PC-3 (cell line): ENCODE data around the gene MCRIP2. TPM values are rescaled to one million over a fixed set of nuclear protein-coding genes. Genes with fewer than 3 reads are reported as not detected.

Experiments
- ATAC-seq: fragments of 200-7000 bp; cut with Tn5 transposase; 2 replicates; pipeline ENCODE4 v1.9.1; 2020; ENCODE audit warnings: mild to moderate bottlenecking, moderate library complexity
- BruUV-seq: library from RNA; stranded (reverse); fragments of 400-500 nt; replicated peaks from 2 replicates; lab custom pipeline; 2021; lab: Mats Ljungman, UMichigan
- CTCF ChIA-PET: fragments of 300-600 bp; sonication (Branson Sonifier 250); formaldehyde crosslinking; loops from one replicate; lab custom pipeline; 2022; ENCODE audit warnings: antibody characterized with exemption; lab: Charles Lee
- POLR2A ChIA-PET: fragments of 300-600 bp; sonication (Branson Sonifier 250); formaldehyde crosslinking; loops from one replicate; lab custom pipeline; 2022; ENCODE audit warnings: antibody characterized with exemption; ENCODE audit not compliant: unreplicated experiment; lab: Charles Lee
- DNase-seq: peaks from one replicate; pipeline ENCODE4 v3.0.0-alpha.2; 2015
- H2AFZ ChIP-seq: fragments of 300-600 bp; sonication (generic); 2 replicates; pipeline ENCODE4 v1.6.0; 2016; ENCODE audit warnings: antibody characterized with exemption, low read length
- H3F3A ChIP-seq: fragments of 300-600 bp; sonication (generic); one replicate; pipeline ENCODE4 v1.6.0; 2017; ENCODE audit warnings: antibody characterized with exemption, low read length, control low read depth, mild to moderate bottlenecking; ENCODE audit not compliant: unreplicated experiment
- H3K27ac ChIP-seq: fragments of 300-600 bp; sonication (generic); 2 replicates; pipeline ENCODE4 v1.5.1; 2016; ENCODE audit warnings: mild to moderate bottlenecking, low read length
- H3K27me3 ChIP-seq: fragments of 300-600 bp; sonication (generic); 2 replicates; pipeline ENCODE4 v1.6.1; 2016; ENCODE audit warnings: low read length, mixed read lengths
- H3K36me3 ChIP-seq: fragments of 300-600 bp; sonication (generic); 2 replicates; pipeline ENCODE4 v1.6.1; 2016; ENCODE audit warnings: low read depth, mixed run types, low read length, mixed read lengths
- H3K4me1 ChIP-seq: fragments of 300-600 bp; sonication (generic); 2 replicates; pipeline ENCODE4 v1.5.1; 2016; ENCODE audit warnings: low read length; ENCODE audit not compliant: insufficient read depth
- H3K4me2 ChIP-seq: fragments of 300-600 bp; sonication (generic); 2 replicates; pipeline ENCODE4 v1.6.0; 2016; ENCODE audit warnings: low read length
- H3K4me3 ChIP-seq: fragments of 300-600 bp; sonication (generic); 2 replicates; pipeline ENCODE4 v1.5.1; 2016; ENCODE audit warnings: mild to moderate bottlenecking, low read length, mixed read lengths
- H3K79me2 ChIP-seq: fragments of 300-600 bp; sonication (generic); 2 replicates; pipeline ENCODE4 v1.6.1; 2017; ENCODE audit warnings: low read length, mixed read lengths
- H3K9ac ChIP-seq: fragments of 300-600 bp; sonication (generic); 2 replicates; pipeline ENCODE4 v1.6.0; 2016; ENCODE audit warnings: mild to moderate bottlenecking, low read length
- H3K9me2 ChIP-seq: fragments of 300-600 bp; sonication (generic); replicated peaks from 2 replicates; pipeline ENCODE4 v1.6.1; 2016; ENCODE audit warnings: mixed run types, low read length, mixed read lengths
- H3K9me3 ChIP-seq: fragments of 300-600 bp; sonication (generic); 2 replicates; pipeline ENCODE4 v1.6.1; 2016; ENCODE audit warnings: low read length, mixed read lengths
- H4K20me1 ChIP-seq: fragments of 300-600 bp; sonication (generic); 2 replicates; pipeline ENCODE4 v1.6.1; 2016; ENCODE audit warnings: low read length, mixed read lengths
- EZH2 ChIP-seq: fragments of 300-600 bp; sonication (generic); IDR thresholded peaks from one replicate; pipeline ENCODE4 v1.6.1; 2017; ENCODE audit warnings: antibody characterized with exemption, mild to moderate bottlenecking, low read length; ENCODE audit not compliant: unreplicated experiment
- EZH2phosphoT487 ChIP-seq: fragments of 300-600 bp; sonication (generic); IDR thresholded peaks from 2 replicates; pipeline ENCODE4 v1.6.1; 2018; ENCODE audit warnings: mild to moderate bottlenecking, antibody characterized with exemption, low read length, borderline replicate concordance
- intact Hi-C: fragments of 100-400 bp; cut with micrococcal nuclease; formaldehyde crosslinking; loops from 2 replicates; pipeline ENCODE4 v1.9.0; 2023
- total RNA-seq: library from RNA; depleted of rRNA; stranded (reverse); fragments of >200 nt; gene quantifications from 2 replicates; pipeline ENCODE4 v1.2.3, GENCODE V29; 2014
- TF ChIP-seq, protein P1 (sequence below): fragments of 300-600 bp; sonication (generic); conservative IDR thresholded peaks from 2 replicates; pipeline ENCODE4 v1.5.1; 2017; ENCODE audit warnings: antibody characterized with exemption, low read depth, mild to moderate bottlenecking, low read length

Gene MCRIP2
- total RNA-seq, 1 experiment from 2014 or later = 83.5 TPM

DNA sequence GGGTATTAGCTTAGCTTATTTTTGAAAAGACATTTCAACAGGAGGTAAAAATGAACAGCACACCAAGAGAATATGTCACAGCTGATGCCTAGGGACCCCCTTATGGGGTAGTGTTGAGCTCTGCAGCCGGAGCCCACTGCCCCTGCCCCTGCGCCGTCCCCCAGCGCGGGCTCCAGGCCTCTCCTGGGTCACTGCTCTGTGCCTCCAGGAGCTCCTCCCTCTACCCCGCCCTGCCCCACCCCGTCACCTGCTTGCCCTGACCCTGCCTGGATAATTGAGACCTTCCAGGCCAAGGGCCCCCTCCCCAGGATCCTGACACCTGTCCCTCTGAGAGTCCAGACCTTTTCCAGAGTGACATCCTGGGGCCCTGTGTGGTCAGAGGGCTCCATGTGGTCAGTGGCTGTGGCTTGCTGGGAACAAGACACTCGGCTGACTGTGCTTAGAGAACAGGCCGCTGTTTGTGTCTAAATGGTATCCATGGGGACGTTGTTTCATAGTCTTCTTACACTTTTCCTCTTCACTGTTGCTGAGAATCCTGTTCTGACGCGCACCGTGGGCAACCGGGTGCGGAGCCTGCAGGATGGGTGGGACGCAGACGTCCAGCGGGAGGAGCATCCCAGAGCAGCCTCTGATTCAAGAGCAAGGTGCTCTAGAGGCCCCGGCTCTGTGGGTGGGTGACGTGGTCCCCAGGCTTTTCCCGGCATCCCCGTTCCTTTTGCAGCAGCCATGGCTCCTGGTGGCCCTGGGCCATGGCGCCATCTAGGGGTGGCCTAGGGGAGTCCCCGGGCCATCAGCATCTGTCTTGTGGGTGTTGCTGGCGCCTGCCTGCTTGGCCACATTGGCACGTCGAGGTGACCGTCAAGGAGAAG is 30.9 kb upstream of the MCRIP2 start:
- Histone ChIP-seq H3K27me3 (no peaks in the 10 kb centered on the region), H3K9ac (no peak overlapping the region), H3K27ac (no peak overlapping the region), H2AFZ (no peak overlapping the region), H3K4me3 (no peak overlapping the region), H4K20me1 (no peaks in the 10 kb centered on the region), H3K36me3 (no peaks in the 10 kb centered on the region), H3K79me2 (0 out of 2 replicates have a peak, but pooled peaks cover under 1% of the 10 kb centered on the region), H3K9me2 (no peaks in the 10 kb centered on the region), H3K9me3 (no peaks in the 10 kb centered on the region), H3K4me2 (no peak overlapping the region), H3F3A (no peaks in the 10 kb centered on the region), H3K4me1 (no peaks in the 10 kb centered on the region)
- ChIA-PET CTCF (no interaction called here), POLR2A (no interaction called here)
- intact Hi-C loops = no loop called here
- TF ChIP-seq EZH2 = no peak
- TF ChIP-seq, protein P1, sequence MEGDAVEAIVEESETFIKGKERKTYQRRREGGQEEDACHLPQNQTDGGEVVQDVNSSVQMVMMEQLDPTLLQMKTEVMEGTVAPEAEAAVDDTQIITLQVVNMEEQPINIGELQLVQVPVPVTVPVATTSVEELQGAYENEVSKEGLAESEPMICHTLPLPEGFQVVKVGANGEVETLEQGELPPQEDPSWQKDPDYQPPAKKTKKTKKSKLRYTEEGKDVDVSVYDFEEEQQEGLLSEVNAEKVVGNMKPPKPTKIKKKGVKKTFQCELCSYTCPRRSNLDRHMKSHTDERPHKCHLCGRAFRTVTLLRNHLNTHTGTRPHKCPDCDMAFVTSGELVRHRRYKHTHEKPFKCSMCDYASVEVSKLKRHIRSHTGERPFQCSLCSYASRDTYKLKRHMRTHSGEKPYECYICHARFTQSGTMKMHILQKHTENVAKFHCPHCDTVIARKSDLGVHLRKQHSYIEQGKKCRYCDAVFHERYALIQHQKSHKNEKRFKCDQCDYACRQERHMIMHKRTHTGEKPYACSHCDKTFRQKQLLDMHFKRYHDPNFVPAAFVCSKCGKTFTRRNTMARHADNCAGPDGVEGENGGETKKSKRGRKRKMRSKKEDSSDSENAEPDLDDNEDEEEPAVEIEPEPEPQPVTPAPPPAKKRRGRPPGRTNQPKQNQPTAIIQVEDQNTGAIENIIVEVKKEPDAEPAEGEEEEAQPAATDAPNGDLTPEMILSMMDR = peak; percentile 57
- no peak for TF ChIP-seq EZH2phosphoT487
- BruUV-seq = no TSS peak
- ATAC-seq (peak; percentile 24; the same call in 1 of the 2 replicates), DNase-seq (no peak)

- Histone ChIP-seq H3K9me2 (no peaks in the 10 kb centered on the region), H4K20me1 (no peaks in the 10 kb centered on the region), H3K27ac (no peak overlapping the region), H3K9ac (no peak overlapping the region), H3K79me2 (no peaks in the 10 kb centered on the region), H3K4me2 (no peak overlapping the region), H3K27me3 (no peaks in the 10 kb centered on the region), H2AFZ (no peak overlapping the region), H3K4me3 (no peak overlapping the region), H3K9me3 (no peaks in the 10 kb centered on the region), H3K36me3 (no peaks in the 10 kb centered on the region), H3F3A (no peaks in the 10 kb centered on the region), H3K4me1 (no peaks in the 10 kb centered on the region)
- no TSS peak for BruUV-seq
- CTCF ChIA-PET = no interaction called here
- POLR2A ChIA-PET = no interaction called here
- ATAC-seq (no peak), DNase-seq (no peak)
- intact Hi-C loops = no loop called here
- TF ChIP-seq EZH2phosphoT487 = no peak
- no peak for TF ChIP-seq EZH2
- TF ChIP-seq, protein P1 = no peak
These were observed 26.5 kb upstream of the MCRIP2 start for GRCh38 chr16:615122-615521.
